ENCODE measurements around the gene GRM8. TPM values are rescaled to one million over a fixed set of nuclear protein-coding genes. Genes with fewer than 3 reads are reported as not detected.
"Not testable (repeated sequence)": the region's sequence is repeated elsewhere in the genome, so short reads cannot be mapped to it uniquely, and the experiment has no call there.

Gene GRM8
- total RNA-seq, 2 experiments from 2014 or later = not detected

DNA sequence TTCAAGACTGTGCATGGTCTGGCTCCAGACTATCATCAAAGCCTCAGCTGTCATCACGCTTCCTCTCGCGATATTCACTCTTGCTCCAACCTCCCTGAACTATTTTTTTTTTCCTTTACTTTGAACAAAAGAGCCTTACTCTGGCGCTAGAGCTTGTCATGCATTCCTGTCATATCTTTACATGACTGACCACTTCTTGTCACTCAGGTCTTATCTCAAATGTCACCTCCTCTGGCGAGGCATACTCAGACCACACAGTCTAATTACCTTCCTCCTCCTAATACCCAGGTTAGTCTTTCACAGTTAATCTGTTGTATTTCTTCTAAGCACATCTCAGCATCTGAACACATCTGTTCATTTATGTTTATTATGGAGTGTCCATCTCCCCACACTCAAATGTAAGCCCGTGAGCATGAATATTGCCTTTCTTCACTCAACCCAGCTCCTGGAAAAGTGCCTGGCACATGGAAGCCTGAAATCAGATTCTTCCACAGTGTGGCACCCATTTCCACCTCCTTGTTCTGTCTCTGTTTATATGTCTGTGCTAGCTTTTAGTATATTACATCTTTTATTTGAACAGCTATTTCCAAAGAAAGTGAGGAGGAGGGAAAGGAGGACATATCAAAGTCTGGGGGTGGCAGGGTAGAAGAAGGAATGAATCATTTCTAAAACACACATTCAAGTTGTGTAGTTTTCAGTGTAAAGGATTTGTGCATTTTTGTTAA is 351.5 kb downstream of the GRM8 start:
- CTCF ChIA-PET = interaction anchor here (1.0 to 1.4 kb wide), 2 partner anchors 98 to 102 kb away, joined by 3 to 8 read pairs; no protein-coding TSS in a partner anchor
- H3K9me3 Mint-ChIP-seq (ENCODE audit: low read depth); H3K27ac Mint-ChIP-seq; POLR2A ChIA-PET; ATAC-seq; H3K36me3 Mint-ChIP-seq (ENCODE audit: low read depth); DNase-seq; H3K4me3 Mint-ChIP-seq; H3K4me1 Mint-ChIP-seq: not testable (repeated sequence)
- intact Hi-C loops (cut with DNase I, micrococcal nuclease) = loop anchor here in 1 of 2 experiments (5.0 kb wide), 1 partner anchor 99 kb away; no protein-coding TSS in a partner anchor
- peaks cover 25% of the 10 kb centered on the region for H3K27me3 Mint-ChIP-seq

DNA sequence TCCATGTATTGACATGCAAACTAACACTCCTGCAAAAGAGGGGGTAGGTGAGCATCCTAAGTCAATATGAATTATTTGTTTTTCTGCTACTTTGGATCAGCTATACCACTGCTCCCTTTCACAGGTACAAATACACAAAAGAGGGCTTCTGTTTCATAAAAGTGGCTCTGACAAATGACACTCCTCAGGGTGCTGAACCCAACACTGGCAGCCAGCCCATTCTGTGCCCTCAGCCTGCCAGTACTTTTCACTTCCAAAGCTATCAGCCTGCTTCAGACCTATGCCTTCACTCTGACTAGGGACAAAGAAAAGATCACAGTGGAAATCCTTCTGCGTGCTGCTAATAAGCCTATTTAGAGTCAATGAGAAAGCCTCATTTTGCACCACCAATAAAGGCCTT is 364.8 kb downstream of the GRM8 start:
- ATAC-seq; POLR2A ChIA-PET; H3K4me3 Mint-ChIP-seq; intact Hi-C loops (cut with DNase I, micrococcal nuclease); H3K27ac Mint-ChIP-seq; H3K27me3 Mint-ChIP-seq; H3K9me3 Mint-ChIP-seq (ENCODE audit: low read depth); CTCF ChIA-PET; H3K4me1 Mint-ChIP-seq; DNase-seq; H3K36me3 Mint-ChIP-seq (ENCODE audit: low read depth): not testable (repeated sequence)

- DNase-seq; H3K27ac Mint-ChIP-seq; CTCF ChIA-PET; H3K4me3 Mint-ChIP-seq; ATAC-seq; H3K9me3 Mint-ChIP-seq (ENCODE audit: low read depth); POLR2A ChIA-PET; H3K27me3 Mint-ChIP-seq; H3K4me1 Mint-ChIP-seq; intact Hi-C loops (cut with DNase I, micrococcal nuclease); H3K36me3 Mint-ChIP-seq (ENCODE audit: low read depth): not testable (repeated sequence)
Measured at GRCh38 chr7:126887560-126887959, 365.2 kb downstream of the GRM8 start.

GRCh38 chr7:126882730-126883129 is 370.0 kb downstream of the GRM8 start:
- DNase-seq; ATAC-seq; H3K9me3 Mint-ChIP-seq (ENCODE audit: low read depth); H3K4me1 Mint-ChIP-seq; CTCF ChIA-PET; H3K27me3 Mint-ChIP-seq; H3K4me3 Mint-ChIP-seq; POLR2A ChIA-PET; H3K36me3 Mint-ChIP-seq (ENCODE audit: low read depth); H3K27ac Mint-ChIP-seq: not testable (repeated sequence)
- intact Hi-C loops (cut with DNase I, micrococcal nuclease) = loop anchor here in 1 of 2 experiments (5.0 kb wide), 1 partner anchor 75 kb away; no protein-coding TSS in a partner anchor

DNA sequence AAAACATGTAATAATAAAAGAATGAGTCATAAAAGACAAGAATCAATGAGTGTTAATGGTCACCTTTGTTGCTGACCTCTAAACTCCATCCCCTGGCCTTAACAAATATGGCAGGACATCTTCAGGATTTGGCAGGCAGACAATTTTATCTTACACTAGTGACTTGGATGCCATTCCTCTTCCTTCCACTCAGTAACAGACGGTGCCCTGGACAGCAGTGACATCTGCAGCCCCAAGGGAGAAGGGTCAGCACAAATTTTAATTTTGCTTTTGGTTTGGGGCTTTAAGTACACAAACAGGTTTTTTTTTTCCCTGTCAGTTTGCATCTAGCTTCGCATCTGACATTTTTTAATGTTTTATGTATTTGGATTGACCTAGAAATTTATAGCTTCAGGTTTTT is 370.8 kb downstream of the GRM8 start:
- DNase-seq; H3K4me3 Mint-ChIP-seq; H3K9me3 Mint-ChIP-seq (ENCODE audit: low read depth); H3K4me1 Mint-ChIP-seq; POLR2A ChIA-PET; H3K36me3 Mint-ChIP-seq (ENCODE audit: low read depth); CTCF ChIA-PET; H3K27ac Mint-ChIP-seq; H3K27me3 Mint-ChIP-seq; ATAC-seq: not testable (repeated sequence)
- intact Hi-C loops (cut with DNase I, micrococcal nuclease) = loop anchor here in 1 of 2 experiments (5.0 kb wide), 1 partner anchor 75 kb away; no protein-coding TSS in a partner anchor

DNA sequence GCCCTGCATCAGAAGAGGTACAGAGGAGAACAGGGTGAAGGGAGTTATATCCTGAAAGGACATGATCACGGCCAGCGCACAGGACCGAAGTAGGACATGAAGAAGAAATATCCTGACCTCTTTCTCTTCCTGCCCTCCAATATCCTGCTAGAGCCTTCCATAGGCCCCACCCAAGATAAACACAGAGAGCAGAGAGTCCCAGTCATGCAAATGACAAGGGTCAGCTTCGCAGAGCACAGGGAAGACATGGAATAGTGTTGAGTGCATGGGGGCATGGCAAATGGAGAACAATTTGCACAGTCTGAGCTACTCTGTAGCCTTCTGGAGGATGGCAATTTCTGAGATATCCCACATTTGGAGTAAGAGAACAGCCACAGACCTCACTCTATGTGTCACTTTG is 371.4 kb downstream of the GRM8 start:
- ATAC-seq = no peak
- H3K4me1 Mint-ChIP-seq = no peaks in the 10 kb centered on the region

GRCh38 chr7:126876536-126876935 is 376.2 kb downstream of the GRM8 start:
- POLR2A ChIA-PET; H3K4me3 Mint-ChIP-seq; intact Hi-C loops (cut with DNase I, micrococcal nuclease); H3K27me3 Mint-ChIP-seq; H3K36me3 Mint-ChIP-seq (ENCODE audit: low read depth); DNase-seq; CTCF ChIA-PET; ATAC-seq; H3K4me1 Mint-ChIP-seq; H3K27ac Mint-ChIP-seq; H3K9me3 Mint-ChIP-seq (ENCODE audit: low read depth): not testable (repeated sequence)

More for the DNA sequence above, 371.4 kb downstream of the GRM8 start:
- H3K36me3 Mint-ChIP-seq (ENCODE audit: low read depth) = no peaks in the 10 kb centered on the region
- peaks cover 3% of the 10 kb centered on the region for H3K27me3 Mint-ChIP-seq
- DNase-seq = no peak
- ChIA-PET CTCF (no interaction called here), POLR2A (no interaction called here)
- no peak overlapping the region for H3K27ac Mint-ChIP-seq
- H3K9me3 Mint-ChIP-seq (ENCODE audit: low read depth) = no peaks in the 10 kb centered on the region
- H3K4me3 Mint-ChIP-seq = no peak overlapping the region
- intact Hi-C loops (cut with DNase I, micrococcal nuclease) = loop anchor here in 1 of 2 experiments (5.0 kb wide), 1 partner anchor 74 kb away; no protein-coding TSS in a partner anchor

GRCh38 chr7:126856691-126857291 is 395.9 kb downstream of the GRM8 start:
- H3K9me3 Mint-ChIP-seq (ENCODE audit: low read depth) = no peaks in the 10 kb centered on the region
- ChIA-PET CTCF (no interaction called here), POLR2A (no interaction called here)
- no peak for DNase-seq
- H3K4me3 Mint-ChIP-seq = no peak overlapping the region
- ATAC-seq = no peak
- peaks cover 16% of the 10 kb centered on the region for H3K27me3 Mint-ChIP-seq
- no peaks in the 10 kb centered on the region for H3K36me3 Mint-ChIP-seq (ENCODE audit: low read depth)
- intact Hi-C loops (cut with DNase I, micrococcal nuclease) = loop anchor here in 1 of 2 experiments (2.0 kb wide), 1 partner anchor 398 kb away; no protein-coding TSS in a partner anchor
- H3K27ac Mint-ChIP-seq = no peak overlapping the region
- no peaks in the 10 kb centered on the region for H3K4me1 Mint-ChIP-seq

GRCh38 chr7:126845331-126845730 is 407.4 kb downstream of the GRM8 start:
- peaks cover 11% of the 10 kb centered on the region for H3K27me3 Mint-ChIP-seq
- H3K9me3 Mint-ChIP-seq (ENCODE audit: low read depth) = no peaks in the 10 kb centered on the region
- no peak overlapping the region for H3K4me3 Mint-ChIP-seq
- no peak overlapping the region for H3K27ac Mint-ChIP-seq
- ChIA-PET POLR2A (no interaction called here), CTCF (no interaction called here)
- DNase-seq = no peak
- no peak for ATAC-seq
- H3K36me3 Mint-ChIP-seq (ENCODE audit: low read depth) = no peaks in the 10 kb centered on the region
- intact Hi-C loops (cut with DNase I, micrococcal nuclease) = no loop called here
- no peaks in the 10 kb centered on the region for H3K4me1 Mint-ChIP-seq

- DNase-seq = no peak
- POLR2A ChIA-PET = interaction anchor here (0.6 kb wide), 1 partner anchor 9 kb away, joined by 4 read pairs; no protein-coding TSS in a partner anchor
- no peak overlapping the region for H3K4me3 Mint-ChIP-seq
- H3K27ac Mint-ChIP-seq = no peak overlapping the region
- H3K27me3 Mint-ChIP-seq = peaks cover 9% of the 10 kb centered on the region
- H3K4me1 Mint-ChIP-seq = no peaks in the 10 kb centered on the region
- H3K9me3 Mint-ChIP-seq (ENCODE audit: low read depth) = no peaks in the 10 kb centered on the region
- no peak for ATAC-seq
- no peaks in the 10 kb centered on the region for H3K36me3 Mint-ChIP-seq (ENCODE audit: low read depth)
- intact Hi-C loops (cut with DNase I, micrococcal nuclease) = no loop called here
- CTCF ChIA-PET = no interaction called here
Measured at GRCh38 chr7:126843883-126844282, 408.9 kb downstream of the GRM8 start.

- H3K4me3 Mint-ChIP-seq = no peak overlapping the region
- peaks cover 9% of the 10 kb centered on the region for H3K27me3 Mint-ChIP-seq
- intact Hi-C loops (cut with DNase I, micrococcal nuclease) = no loop called here
- no peaks in the 10 kb centered on the region for H3K36me3 Mint-ChIP-seq (ENCODE audit: low read depth)
- H3K9me3 Mint-ChIP-seq (ENCODE audit: low read depth) = no peaks in the 10 kb centered on the region
- CTCF ChIA-PET = no interaction called here
- POLR2A ChIA-PET = interaction anchor here (0.6 kb wide), 1 partner anchor 9 kb away, joined by 4 read pairs; no protein-coding TSS in a partner anchor
- DNase-seq = no peak
- ATAC-seq = no peak
- peaks cover 3% of the 10 kb centered on the region for H3K4me1 Mint-ChIP-seq
- no peak overlapping the region for H3K27ac Mint-ChIP-seq
Measured at GRCh38 chr7:126843336-126843735, 409.4 kb downstream of the GRM8 start.

GRCh38 chr7:126842451-126842850 is 410.3 kb downstream of the GRM8 start:
- POLR2A ChIA-PET = no interaction called here
- CTCF ChIA-PET = no interaction called here

More at GRCh38 chr7:126842451-126842850, 410.3 kb downstream of the GRM8 start:
- intact Hi-C loops (cut with DNase I, micrococcal nuclease) = no loop called here
- no peak for DNase-seq
- H3K36me3 Mint-ChIP-seq (ENCODE audit: low read depth) = no peaks in the 10 kb centered on the region
- H3K4me3 Mint-ChIP-seq = no peak overlapping the region
- peaks cover 3% of the 10 kb centered on the region for H3K4me1 Mint-ChIP-seq
- H3K27ac Mint-ChIP-seq = no peak overlapping the region
- ATAC-seq = no peak
- no peaks in the 10 kb centered on the region for H3K9me3 Mint-ChIP-seq (ENCODE audit: low read depth)
- peaks cover 4% of the 10 kb centered on the region for H3K27me3 Mint-ChIP-seq
